HG03097 (cell line): ENCODE results near the gene ZDHHC13.

ENCODE experiments used
- ATAC-seq: cut with Tn5 transposase; IDR thresholded peaks from one replicate; pipeline ENCODE4 v1.9.1; 2021; ENCODE audit not compliant: unreplicated experiment, low FRiP score

Gene ZDHHC13

GRCh38 chr11:19163617-19164016 is 46.6 kb downstream of the ZDHHC13 start:
- ATAC-seq, result no peak

GRCh38 chr11:19164230-19164855 is 47.4 kb downstream of the ZDHHC13 start:
- ATAC-seq, result no peak

DNA sequence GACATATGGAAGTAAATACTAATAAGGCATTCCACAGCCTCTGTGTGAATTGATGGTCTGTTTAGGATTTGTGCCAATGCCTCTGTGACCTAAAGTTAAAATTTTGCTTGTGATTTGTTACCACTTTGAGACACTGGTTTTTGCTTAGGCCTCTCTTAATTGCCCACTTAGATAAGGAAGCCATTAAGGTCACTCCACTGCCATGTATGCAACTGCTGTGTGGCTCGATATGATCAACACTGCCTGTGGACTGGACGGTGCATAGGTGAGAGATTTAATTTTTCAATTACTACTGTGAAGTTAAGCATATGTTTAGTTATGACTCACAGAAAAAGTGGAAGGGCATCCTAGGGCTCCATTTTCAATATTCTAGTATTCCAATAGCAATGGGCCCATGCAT is 47.9 kb downstream of the ZDHHC13 start:
- ATAC-seq, result no peak

DNA sequence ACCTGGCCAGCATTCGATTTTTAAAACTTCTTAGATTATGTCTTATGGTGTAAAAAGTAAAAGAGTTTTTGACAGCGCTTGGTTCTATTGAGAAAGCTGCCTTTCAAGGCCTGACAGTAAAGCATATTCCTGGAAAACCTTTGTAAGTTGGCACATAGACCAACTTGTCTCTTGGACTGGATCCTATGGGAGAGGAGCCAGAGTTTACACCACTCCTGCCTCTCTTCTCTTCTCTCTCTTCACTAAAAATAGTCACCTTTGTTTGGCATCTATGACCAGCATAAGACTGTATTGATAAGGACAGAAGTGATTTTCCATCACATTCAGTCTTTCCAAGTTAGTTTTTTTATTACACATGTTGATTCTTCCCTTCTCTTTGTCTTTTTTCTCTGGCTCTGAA is 51.1 kb downstream of the ZDHHC13 start:
- ATAC-seq, result no peak

DNA sequence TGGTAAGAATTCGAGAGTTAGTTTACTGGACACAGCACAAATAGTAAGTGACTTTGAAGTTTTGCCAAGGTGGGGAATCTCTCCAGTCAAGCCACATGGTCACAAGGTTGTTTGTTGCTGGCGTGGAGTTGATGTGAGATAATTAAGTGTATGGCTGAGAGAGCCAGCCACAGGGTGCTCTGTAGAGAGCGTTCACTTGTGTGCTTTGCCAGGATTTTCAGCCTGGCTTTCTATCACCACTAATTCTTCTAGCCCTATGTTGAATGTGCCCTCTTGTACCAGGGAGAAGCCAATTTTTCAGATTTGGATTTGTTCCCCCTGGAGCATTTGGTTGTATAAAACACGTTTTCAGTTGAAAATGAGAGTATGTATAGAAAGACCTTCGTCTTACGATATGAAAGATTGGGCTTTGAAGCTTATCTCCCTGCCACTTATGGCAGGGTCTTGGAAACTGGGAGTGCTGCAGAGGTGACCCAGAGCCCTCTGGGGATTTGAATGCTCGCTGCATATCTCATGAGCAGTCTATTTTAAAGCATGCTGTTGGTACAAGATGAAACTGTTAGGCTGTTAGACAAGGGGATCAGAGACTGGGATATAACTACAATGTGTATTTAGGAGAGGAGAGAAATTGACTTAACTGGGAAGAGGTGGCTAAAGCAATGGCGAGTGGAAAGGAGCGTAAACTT is 56.2 kb downstream of the ZDHHC13 start:
- ATAC-seq, result no peak

DNA sequence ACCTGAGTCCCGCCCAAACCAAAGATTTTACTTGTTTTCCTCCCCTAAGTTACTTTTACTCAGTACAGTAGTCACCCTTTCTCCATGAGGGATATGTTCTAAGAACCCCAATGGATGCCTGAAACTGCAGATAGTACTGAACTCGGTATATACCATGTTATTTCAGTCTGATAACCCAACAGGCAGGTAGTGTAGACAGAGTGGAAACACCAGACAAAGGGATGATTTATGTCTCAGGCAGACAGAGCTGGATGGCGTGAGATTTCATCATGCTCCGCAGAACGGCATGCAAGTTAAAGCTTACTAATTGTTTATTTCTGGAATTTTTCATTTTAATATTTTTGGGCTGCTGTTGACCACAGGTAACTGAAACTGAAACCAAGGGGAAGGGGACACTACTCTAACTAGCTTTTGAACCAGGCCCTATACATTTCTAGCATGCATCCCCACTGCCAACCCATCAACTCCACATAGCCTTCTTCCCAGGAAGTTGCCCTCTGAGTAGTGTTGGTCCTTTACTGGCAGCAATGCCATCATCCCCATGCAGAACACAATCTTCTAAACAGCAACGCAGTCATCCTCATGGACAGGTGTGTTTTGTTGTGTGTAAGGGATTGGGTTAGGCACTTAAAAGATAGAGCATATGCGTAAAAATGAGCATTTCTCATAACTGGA is 57.1 kb downstream of the ZDHHC13 start:
- no peak for ATAC-seq

DNA sequence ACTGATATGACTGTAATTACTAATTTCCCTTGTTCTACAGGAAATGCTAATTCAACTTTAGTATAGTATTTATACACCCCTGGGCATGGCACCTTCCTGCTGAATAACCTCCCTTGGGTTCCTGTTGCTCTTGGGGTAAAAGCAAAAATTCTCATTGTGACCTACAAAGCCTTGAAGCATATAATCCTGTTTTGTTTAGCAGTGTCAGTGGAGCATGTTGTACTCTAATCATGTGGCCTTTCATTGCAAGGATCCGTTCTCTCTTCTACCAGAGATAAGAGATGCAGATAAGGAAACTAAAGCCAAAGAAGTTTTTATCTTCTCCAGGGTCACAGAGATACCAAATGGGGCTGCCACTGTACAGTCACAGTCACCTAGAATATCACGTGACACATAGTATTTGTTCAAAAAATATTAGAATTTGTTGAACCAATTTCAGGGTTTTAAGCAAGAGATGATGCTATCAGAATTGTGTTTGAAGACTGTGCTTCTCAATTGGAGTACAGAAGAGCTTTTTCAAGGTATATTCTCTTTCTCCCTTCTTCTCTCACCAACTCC is 59.7 kb downstream of the ZDHHC13 start:
- ATAC-seq, result no peak

- no peak for ATAC-seq
Measured at GRCh38 chr11:19181531-19182261, 64.7 kb downstream of the ZDHHC13 start.

DNA sequence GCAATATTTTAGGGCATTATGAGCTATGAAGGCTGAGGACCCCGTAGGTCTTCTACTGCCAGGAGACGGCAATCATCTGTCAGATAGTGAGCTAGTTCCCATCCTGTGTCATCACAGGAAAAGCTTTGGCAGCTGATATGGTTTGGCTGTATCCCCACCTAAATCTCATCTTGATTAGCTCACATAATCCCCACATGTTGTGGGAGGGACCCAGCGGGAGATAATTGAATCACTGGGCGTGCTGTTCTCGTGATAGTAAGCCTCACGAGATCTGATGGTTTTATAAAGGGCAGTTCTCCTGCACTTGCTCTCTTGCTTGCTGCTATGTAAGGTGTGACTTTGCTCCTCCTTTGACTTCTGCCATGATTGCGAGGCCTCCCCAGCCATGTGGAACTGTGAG is 66.7 kb downstream of the ZDHHC13 start:
- no peak for ATAC-seq

GRCh38 chr11:19185036-19185435 is 68.1 kb downstream of the ZDHHC13 start:
- ATAC-seq, result no peak

GRCh38 chr11:19185516-19186052 is 68.6 kb downstream of the ZDHHC13 start:
- no peak for ATAC-seq

DNA sequence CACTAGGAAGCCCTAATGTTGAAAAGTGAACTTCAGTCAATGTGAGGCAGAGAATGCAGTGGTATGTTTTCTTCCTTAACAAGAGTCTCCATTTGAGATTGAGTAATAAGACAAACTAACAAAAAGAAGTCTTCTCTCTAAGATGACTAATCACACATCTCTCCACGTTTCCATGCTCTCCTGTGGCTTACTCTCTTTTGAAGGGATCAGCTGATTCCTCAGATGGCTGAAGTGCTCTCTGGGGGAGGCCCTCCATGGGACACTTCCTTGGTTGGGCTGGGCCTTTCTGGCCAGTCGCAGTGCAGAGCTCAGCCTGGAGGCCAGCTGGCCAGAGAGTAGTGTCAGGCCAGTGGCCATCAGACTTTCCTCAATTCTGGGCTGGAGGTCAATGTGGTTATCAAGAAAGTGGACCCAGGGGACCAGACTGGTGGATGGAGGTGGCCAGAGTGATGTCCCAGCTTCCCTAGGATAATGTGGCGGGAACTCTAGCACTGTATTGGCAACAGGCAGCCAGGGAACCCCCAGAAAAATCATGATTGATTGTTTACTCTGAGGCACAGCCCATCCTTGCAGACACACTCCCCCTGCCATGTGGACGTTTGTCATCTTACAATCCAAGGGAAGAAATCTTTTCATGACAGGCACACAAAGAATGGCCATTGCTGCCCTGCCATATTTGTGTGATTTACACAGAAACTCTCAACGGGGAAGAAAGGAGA is 70.3 kb downstream of the ZDHHC13 start:
- no peak for ATAC-seq

- no peak for ATAC-seq
Measured at GRCh38 chr11:19187833-19188258, 70.9 kb downstream of the ZDHHC13 start.

DNA sequence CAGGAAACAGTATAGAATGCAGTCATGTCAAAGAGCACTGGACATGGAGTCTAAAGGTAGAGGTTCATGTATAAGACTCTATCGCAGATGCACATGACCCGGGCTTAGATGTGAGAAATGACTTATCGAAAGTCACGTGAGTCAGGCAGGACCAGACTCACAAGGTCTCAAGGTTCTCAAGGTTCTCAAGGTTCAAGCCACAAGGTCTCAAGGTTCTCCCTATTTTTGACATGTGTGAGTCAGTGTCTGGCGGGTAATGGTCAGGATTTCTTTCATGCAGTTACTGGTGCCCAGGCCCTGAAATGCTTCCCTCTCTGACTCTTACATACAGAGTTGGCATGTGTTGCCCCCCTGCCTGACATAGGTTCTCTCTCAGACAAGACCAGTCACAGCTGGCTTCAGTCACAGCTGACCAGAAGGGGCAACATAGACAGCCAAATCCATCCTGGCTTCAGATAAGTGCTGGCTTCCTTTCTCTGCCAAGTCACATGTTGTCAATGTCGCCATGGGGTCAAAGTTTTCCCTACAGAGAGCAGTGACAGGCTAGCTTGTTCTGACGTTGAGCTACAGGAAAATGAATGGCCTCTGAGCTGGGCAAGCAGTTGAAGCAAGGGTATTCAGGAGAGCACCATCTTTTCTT is 74.7 kb downstream of the ZDHHC13 start:
- no peak for ATAC-seq

GRCh38 chr11:19193916-19194315 is 76.9 kb downstream of the ZDHHC13 start:
- no peak for ATAC-seq

DNA sequence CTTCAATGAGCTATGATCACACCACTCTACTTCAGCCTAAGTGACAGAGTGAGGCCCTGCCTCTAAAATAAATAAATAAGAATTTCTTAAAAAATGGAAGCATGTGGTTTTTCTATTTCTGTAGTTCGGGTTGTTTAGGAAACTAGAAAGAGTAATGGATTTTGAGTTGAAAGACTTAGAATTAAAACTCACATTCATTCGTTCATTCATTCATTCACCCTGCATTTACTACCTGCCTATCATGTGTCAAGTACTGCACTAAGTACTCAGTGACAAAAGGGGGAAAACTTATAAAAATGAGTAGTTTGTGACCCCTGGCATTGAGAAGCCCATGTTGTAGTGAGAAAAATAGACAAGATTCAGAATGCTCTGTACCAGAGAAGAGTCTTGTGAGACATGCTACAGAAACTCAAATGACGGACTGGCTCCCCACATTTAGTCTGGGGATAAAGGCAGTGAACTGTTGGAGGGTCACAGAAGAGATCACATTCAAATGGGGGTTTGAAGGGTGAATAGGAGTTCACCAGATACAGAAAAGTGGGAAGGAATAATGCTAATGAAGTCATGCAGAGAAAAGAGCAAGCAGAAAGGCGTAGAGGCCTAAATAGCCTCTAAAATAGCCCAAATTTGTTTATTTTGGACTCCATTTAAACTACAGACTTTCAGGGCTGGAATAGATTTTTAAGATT is 77.8 kb downstream of the ZDHHC13 start:
- ATAC-seq, result no peak

DNA sequence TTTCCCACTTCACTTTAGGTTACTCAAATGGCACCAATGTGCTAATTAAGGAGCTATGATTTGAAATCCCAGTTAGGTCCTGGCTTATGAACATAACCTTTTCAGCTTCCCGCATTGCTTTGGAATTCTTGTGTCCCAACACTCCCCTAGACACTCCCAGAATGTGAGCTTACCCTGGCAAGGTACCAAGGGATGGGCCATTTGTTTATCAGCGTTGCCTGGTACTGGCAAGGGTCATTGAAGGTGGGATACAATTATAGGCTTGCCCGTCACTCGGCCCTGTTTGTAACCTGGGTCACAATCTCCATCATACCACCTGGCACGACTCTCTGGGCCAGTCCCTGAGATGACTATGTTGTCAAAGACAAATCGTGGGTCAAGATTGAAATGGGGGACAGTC is 79.5 kb downstream of the ZDHHC13 start:
- ATAC-seq, result no peak

- no peak for ATAC-seq
Measured at GRCh38 chr11:19199048-19199447, 82.1 kb downstream of the ZDHHC13 start.

GRCh38 chr11:19199771-19200170 is 82.8 kb downstream of the ZDHHC13 start:
- ATAC-seq, result no peak
